Caco-2 (cell line): ENCODE results near the gene BACE2. TPM values are rescaled to one million over a fixed set of nuclear protein-coding genes. Genes with fewer than 3 reads are reported as not detected.
"Not testable (repeated sequence)": the region's sequence is repeated elsewhere in the genome, so short reads cannot be mapped to it uniquely, and the experiment has no call there.

Experiments
- BruUV-seq: library from RNA; stranded (reverse); fragments of 400-500 nt; replicated peaks from 2 replicates; lab custom pipeline; 2021; lab: Mats Ljungman, UMichigan
- CTCF ChIA-PET: fragments of 300-600 bp; sonication (Branson Sonifier 250); formaldehyde crosslinking; loops from one replicate; lab custom pipeline; 2022; ENCODE audit warnings: antibody characterized with exemption; lab: Charles Lee
- POLR2A ChIA-PET: fragments of 300-600 bp; sonication (Branson Sonifier 250); formaldehyde crosslinking; loops from one replicate; lab custom pipeline; 2022; ENCODE audit warnings: antibody characterized with exemption; lab: Charles Lee
- DNase-seq, 2 experiments: peaks; one replicate each; pipeline versions ENCODE4 v3.0.0 to v3.0.0-alpha.2; 2020 to 2022
- H3K27me3 ChIP-seq: replicated peaks from 2 replicates; pipeline ENCODE4 v1.6.0; 2011; ENCODE audit warnings: low read length; ENCODE audit not compliant: control insufficient read depth, insufficient read depth
- H3K36me3 ChIP-seq: 2 replicates; pipeline ENCODE4 v1.5.1; 2011; ENCODE audit warnings: low read length; ENCODE audit not compliant: control insufficient read depth, insufficient read depth
- H3K4me1 ChIP-seq: fragments of 250-450 bp; sonication (Bioruptor Pico); 2 replicates; pipeline ENCODE4 v1.5.1; 2020; ENCODE audit warnings: mild to moderate bottlenecking
- H3K4me3 ChIP-seq: 2 replicates; pipeline ENCODE4 v1.5.1; 2011; ENCODE audit warnings: low read depth, mild to moderate bottlenecking, control low read depth, low read length
- H3K9me3 ChIP-seq: fragments of 250-450 bp; sonication (Bioruptor Pico); 2 replicates; pipeline ENCODE4 v1.5.1; 2020; ENCODE audit warnings: mild to moderate bottlenecking, moderate library complexity
- H3K27ac Mint-ChIP-seq: one replicate; pipeline ENCODE4 v1.8.0; 2022; ENCODE audit warnings: mixed read lengths; ENCODE audit not compliant: unreplicated experiment
- H3K27me3 Mint-ChIP-seq: one replicate; pipeline ENCODE4 v1.8.0; 2022; ENCODE audit warnings: mixed read lengths; ENCODE audit not compliant: insufficient read depth, unreplicated experiment
- H3K36me3 Mint-ChIP-seq: one replicate; pipeline ENCODE4 v1.8.0; 2022; ENCODE audit warnings: mild to moderate bottlenecking, mixed read lengths; ENCODE audit not compliant: insufficient read depth, unreplicated experiment
- H3K4me1 Mint-ChIP-seq: one replicate; pipeline ENCODE4 v1.8.0; 2022; ENCODE audit warnings: low read depth, mixed read lengths; ENCODE audit not compliant: unreplicated experiment
- H3K4me3 Mint-ChIP-seq: one replicate; pipeline ENCODE4 v1.8.0; 2022; ENCODE audit warnings: mild to moderate bottlenecking, moderate library complexity, mixed read lengths; ENCODE audit not compliant: unreplicated experiment
- H3K9me3 Mint-ChIP-seq: one replicate; pipeline ENCODE4 v1.8.0; 2022; ENCODE audit warnings: mixed read lengths; ENCODE audit not compliant: unreplicated experiment
- intact Hi-C: fragments of 100-400 bp; cut with micrococcal nuclease; formaldehyde crosslinking; loops from one replicate; pipeline ENCODE4 v1.10.0; 2022; ENCODE audit not compliant: unreplicated experiment
- total RNA-seq: library from RNA; stranded (reverse); gene quantifications from 2 replicates; pipeline ENCODE4 v1.2.3, GENCODE V29; 2022
- TF ChIP-seq, protein P1 (sequence below), 2 experiments: fragments of 200-600 bp in 1 of 2; IDR thresholded peaks; 1 replicate in 1 of 2; 2 replicates in 1 of 2; pipeline versions ENCODE4 v1.5.1 to v1.8.0; 2011 to 2022; ENCODE audit warnings: antibody characterized with exemption in 1 of 2, control low read depth in 1 of 2, inconsistent platforms in 1 of 2, low read depth in 1 of 2, low read length in 1 of 2, mild to moderate bottlenecking in 1 of 2, moderate library complexity in 1 of 2; ENCODE audit not compliant: insufficient read depth in 1 of 2, severe bottlenecking in 1 of 2, unreplicated experiment in 1 of 2

The BACE2 gene
- total RNA-seq, 1 experiment from 2014 or later, result 8.8 TPM

DNA sequence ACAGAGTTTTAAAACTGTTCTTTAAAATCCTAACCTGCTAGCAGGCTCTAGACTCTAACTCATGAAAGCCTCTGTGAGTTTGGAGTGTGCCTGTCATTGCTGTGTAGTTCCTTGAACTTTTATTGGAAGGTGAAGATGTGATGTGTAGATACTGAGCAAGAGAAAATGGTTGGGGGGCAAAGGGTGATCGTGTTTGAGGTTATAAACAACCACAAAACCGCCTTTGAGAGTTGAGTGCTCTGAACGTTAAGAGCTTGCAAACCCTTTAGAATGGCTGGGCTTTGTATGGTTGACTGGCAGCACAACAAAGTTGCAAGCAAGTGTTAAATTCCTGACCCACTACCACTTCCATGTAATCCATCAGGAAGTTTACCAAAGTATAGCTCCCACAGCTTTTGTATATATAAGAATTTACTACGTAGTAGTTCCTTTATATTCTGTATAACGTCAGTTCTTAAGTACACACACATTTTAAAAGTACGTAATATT is 19.6 kb downstream of the BACE2 start:
- no TSS peak for BruUV-seq
- Mint-ChIP-seq H3K36me3 (no peaks in the 10 kb centered on the region), H3K4me3 (no peak overlapping the region), H3K4me1 (no peaks in the 10 kb centered on the region), H3K9me3 (peaks cover 27% of the 10 kb centered on the region), H3K27ac (no peak overlapping the region), H3K27me3 (no peaks in the 10 kb centered on the region)
- no peaks in the 10 kb centered on the region for H3K27me3 ChIP-seq
- no peak for DNase-seq
- TF ChIP-seq, protein P1, sequence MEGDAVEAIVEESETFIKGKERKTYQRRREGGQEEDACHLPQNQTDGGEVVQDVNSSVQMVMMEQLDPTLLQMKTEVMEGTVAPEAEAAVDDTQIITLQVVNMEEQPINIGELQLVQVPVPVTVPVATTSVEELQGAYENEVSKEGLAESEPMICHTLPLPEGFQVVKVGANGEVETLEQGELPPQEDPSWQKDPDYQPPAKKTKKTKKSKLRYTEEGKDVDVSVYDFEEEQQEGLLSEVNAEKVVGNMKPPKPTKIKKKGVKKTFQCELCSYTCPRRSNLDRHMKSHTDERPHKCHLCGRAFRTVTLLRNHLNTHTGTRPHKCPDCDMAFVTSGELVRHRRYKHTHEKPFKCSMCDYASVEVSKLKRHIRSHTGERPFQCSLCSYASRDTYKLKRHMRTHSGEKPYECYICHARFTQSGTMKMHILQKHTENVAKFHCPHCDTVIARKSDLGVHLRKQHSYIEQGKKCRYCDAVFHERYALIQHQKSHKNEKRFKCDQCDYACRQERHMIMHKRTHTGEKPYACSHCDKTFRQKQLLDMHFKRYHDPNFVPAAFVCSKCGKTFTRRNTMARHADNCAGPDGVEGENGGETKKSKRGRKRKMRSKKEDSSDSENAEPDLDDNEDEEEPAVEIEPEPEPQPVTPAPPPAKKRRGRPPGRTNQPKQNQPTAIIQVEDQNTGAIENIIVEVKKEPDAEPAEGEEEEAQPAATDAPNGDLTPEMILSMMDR (IDR thresholded peaks at IDR 0.05; ENCODE audit: insufficient read depth in 1 of 2, low read depth in 1 of 2, low read length in 1 of 2, severe bottlenecking in 1 of 2, unreplicated experiment in 1 of 2), result no peak
- H3K9me3 ChIP-seq, result peaks cover 3% of the 10 kb centered on the region; the same call in 1 of the 2 replicates
- CTCF ChIA-PET, result no interaction called here
- POLR2A ChIA-PET, result interaction anchor here (0.6 kb wide), 1 partner anchor 30 kb away, joined by 3 read pairs; no protein-coding TSS in a partner anchor
- no peaks in the 10 kb centered on the region for H3K4me1 ChIP-seq
- H3K36me3 ChIP-seq, result no peaks in the 10 kb centered on the region
- no peak overlapping the region for H3K4me3 ChIP-seq
- intact Hi-C loops, result no loop called here

DNA sequence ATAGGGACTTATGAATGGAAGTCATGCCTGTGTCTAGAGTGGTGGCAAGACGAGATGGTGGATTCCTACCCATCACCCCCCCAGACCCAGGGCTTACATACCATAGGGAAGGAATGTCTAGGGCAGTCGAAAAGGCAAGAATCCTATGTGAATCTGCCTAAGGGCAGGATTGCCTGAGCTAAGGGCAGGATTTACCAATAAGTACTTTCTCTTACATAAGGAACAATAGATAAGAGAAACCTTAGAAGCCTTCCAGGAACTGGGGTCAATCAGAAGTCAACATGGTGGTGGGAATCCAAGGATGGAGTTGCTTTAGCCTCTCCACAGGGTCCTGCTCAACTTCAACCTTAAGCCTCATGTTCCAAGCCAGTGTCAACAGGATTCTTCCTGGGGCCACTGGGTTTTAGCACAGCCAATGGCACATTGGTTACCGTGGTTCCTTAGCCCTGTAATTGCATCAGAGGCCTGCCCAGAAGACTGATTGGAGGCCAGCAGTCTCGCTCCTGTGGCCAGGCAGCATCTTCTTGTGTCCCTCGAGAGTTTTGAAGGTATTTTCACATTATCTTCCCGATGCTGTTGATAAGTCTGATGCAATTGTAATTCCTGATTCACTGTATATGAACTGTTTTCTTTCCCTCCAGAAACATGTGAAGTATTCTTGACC is 20.7 kb downstream of the BACE2 start:
- DNase-seq, result no peak
- Mint-ChIP-seq H3K27me3 (no peaks in the 10 kb centered on the region), H3K36me3 (no peaks in the 10 kb centered on the region), H3K9me3 (peaks cover 21% of the 10 kb centered on the region), H3K4me3 (no peak overlapping the region), H3K4me1 (no peaks in the 10 kb centered on the region), H3K27ac (no peak overlapping the region)
- no TSS peak for BruUV-seq
- Histone ChIP-seq H3K9me3 (no peaks in the 10 kb centered on the region), H3K4me1 (no peaks in the 10 kb centered on the region), H3K36me3 (no peaks in the 10 kb centered on the region), H3K27me3 (no peaks in the 10 kb centered on the region), H3K4me3 (no peak overlapping the region)
- intact Hi-C loops, result no loop called here
- POLR2A ChIA-PET, result no interaction called here
- CTCF ChIA-PET, result no interaction called here
- TF ChIP-seq, protein P1 (IDR thresholded peaks at IDR 0.05; ENCODE audit: insufficient read depth in 1 of 2, low read depth in 1 of 2, low read length in 1 of 2, severe bottlenecking in 1 of 2, unreplicated experiment in 1 of 2), result no peak

DNA sequence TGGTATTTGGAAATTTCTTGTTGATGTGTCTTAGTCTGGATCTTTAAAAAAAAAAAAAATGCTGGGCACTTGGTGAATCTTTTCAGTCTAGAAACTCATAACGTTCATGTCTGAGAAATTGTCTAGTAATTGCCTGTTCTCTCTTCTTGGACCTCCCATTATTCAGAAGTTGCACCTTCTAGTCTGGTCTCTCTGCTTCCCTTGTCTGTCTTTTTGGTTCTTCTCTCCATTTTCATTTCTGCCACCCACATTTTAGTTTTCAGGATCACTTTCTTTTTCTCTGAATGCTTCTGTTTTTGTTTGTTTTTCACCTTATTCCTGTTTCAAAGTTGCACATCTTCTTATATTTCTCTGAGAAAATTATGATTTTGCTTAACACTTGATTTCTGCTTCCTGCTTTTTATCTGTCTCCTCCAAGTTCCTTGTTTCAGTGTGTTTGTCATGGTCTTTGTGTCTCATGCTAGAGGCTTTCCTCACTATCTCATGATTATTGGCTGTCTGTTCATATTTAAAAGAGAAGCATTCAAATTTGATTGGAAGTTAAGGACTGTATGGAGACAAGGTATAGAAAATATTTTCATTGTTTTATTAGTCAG is 21.3 kb downstream of the BACE2 start:
- Histone ChIP-seq H3K9me3 (no peaks in the 10 kb centered on the region), H3K4me1 (no peaks in the 10 kb centered on the region), H3K27me3 (no peaks in the 10 kb centered on the region), H3K36me3 (no peaks in the 10 kb centered on the region), H3K4me3 (no peak overlapping the region)
- Mint-ChIP-seq H3K36me3 (no peaks in the 10 kb centered on the region), H3K27ac (no peak overlapping the region), H3K4me3 (no peak overlapping the region), H3K9me3 (peaks cover 21% of the 10 kb centered on the region), H3K4me1 (no peaks in the 10 kb centered on the region), H3K27me3 (no peaks in the 10 kb centered on the region)
- BruUV-seq, result no TSS peak
- POLR2A ChIA-PET, result no interaction called here
- DNase-seq, result no peak
- TF ChIP-seq, protein P1 (IDR thresholded peaks at IDR 0.05; ENCODE audit: insufficient read depth in 1 of 2, low read depth in 1 of 2, low read length in 1 of 2, severe bottlenecking in 1 of 2, unreplicated experiment in 1 of 2), result no peak
- intact Hi-C loops, result no loop called here
- CTCF ChIA-PET, result no interaction called here

DNA sequence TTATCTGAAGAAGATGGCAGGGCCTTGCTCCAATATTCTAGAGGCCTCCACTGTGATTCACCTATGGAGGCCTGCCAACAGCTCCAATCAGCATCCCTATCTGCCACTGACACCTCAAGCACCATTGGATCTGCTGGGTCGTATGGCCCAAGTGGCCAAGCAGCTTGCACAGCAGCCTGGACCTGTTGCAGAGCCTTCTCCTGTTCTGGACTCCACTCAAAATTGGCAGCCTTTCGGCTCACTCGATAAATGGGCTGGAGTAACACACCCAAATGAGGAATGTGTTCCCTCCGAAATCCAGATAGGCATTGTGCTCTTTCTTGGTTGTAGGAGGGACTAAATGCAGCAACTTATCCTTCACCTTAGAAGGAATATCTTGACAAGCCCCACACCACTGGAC is 24.6 kb downstream of the BACE2 start:
- H3K27ac Mint-ChIP-seq, H3K4me3 ChIP-seq, H3K4me3 Mint-ChIP-seq, POLR2A ChIA-PET, H3K27me3 Mint-ChIP-seq, H3K4me1 Mint-ChIP-seq, H3K36me3 Mint-ChIP-seq, DNase-seq, BruUV-seq, intact Hi-C loops, H3K36me3 ChIP-seq, H3K9me3 ChIP-seq, H3K27me3 ChIP-seq, CTCF ChIA-PET, H3K4me1 ChIP-seq: not testable (repeated sequence)
- peaks cover 21% of the 10 kb centered on the region for H3K9me3 Mint-ChIP-seq
